PC-9 (cell line): ENCODE results near the gene RREB1.

Experiments
- CTCF ChIP-seq: fragments of 200-600 bp; sonication (generic); conservative IDR thresholded peaks from 2 replicates; pipeline ENCODE4 v1.6.1; 2017; ENCODE audit warnings: mixed run types, antibody characterized with exemption, mild to moderate bottlenecking, moderate library complexity
- EZH2 ChIP-seq: fragments of 200-600 bp; sonication (generic); IDR thresholded peaks from 2 replicates; pipeline ENCODE4 v1.8.0; 2017; ENCODE audit warnings: antibody characterized with exemption, low read depth

- TF ChIP-seq CTCF (no peak), EZH2 (no peak)
These were observed 28.9 kb upstream of the RREB1 start for GRCh38 chr6:7078856-7079255.
